ENCODE data around the gene COX20.

COX20 gene

DNA sequence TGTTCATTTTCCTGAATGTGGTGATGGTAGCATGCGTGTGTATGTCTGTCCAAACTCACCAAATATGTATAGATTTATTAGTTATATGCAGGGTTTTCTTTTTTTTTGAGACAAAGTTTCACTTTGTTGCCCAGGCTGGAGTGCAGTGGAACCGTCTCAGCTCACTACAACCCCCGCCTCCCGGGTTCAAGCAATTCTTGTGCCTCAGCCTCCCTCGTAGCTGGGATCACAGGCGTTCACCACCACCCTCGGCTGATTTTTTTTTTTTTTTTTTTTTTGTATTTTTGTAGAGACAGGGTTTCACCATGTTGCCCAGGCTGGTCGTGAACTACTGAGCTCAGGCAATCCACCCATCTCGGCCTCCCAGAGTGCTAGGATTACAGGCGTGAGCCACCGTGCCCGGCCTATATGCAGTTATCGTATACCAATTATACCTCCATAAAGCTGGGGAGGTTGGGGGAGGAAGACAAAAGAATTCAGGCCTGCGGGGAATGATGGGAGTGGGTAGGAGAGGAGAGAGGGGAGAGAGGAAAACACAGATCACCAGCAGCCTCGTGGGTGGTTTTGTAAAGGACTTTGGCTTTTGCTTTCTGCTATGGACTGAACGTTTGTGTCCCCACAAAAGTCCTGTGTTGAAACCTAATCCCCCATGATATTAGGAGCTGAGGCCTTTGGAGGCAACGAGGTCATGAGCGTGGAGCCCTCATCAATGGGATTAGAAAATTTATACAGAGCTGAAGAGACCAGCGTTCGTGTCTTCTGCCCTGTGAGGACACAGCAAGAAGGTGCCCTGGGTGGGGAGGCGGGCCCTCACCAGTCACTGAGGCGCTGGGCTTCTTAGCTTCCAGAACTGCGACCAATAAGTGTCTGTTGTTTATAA lies 33.3 kb downstream of the COX20 start:
- no peak for DNase-seq (ENCODE audit: low spot score)
- TF ChIP-seq, protein P1, sequence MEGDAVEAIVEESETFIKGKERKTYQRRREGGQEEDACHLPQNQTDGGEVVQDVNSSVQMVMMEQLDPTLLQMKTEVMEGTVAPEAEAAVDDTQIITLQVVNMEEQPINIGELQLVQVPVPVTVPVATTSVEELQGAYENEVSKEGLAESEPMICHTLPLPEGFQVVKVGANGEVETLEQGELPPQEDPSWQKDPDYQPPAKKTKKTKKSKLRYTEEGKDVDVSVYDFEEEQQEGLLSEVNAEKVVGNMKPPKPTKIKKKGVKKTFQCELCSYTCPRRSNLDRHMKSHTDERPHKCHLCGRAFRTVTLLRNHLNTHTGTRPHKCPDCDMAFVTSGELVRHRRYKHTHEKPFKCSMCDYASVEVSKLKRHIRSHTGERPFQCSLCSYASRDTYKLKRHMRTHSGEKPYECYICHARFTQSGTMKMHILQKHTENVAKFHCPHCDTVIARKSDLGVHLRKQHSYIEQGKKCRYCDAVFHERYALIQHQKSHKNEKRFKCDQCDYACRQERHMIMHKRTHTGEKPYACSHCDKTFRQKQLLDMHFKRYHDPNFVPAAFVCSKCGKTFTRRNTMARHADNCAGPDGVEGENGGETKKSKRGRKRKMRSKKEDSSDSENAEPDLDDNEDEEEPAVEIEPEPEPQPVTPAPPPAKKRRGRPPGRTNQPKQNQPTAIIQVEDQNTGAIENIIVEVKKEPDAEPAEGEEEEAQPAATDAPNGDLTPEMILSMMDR (IDR thresholded peaks at IDR 0.05; ENCODE audit: borderline replicate concordance, control extremely low read depth, extremely low read depth, insufficient read depth, missing control alignments), result no peak
- in situ Hi-C loops (cut with MboI; ENCODE audit: low sequenced_read_pairs, unreplicated experiment), result no loop called here

DNA sequence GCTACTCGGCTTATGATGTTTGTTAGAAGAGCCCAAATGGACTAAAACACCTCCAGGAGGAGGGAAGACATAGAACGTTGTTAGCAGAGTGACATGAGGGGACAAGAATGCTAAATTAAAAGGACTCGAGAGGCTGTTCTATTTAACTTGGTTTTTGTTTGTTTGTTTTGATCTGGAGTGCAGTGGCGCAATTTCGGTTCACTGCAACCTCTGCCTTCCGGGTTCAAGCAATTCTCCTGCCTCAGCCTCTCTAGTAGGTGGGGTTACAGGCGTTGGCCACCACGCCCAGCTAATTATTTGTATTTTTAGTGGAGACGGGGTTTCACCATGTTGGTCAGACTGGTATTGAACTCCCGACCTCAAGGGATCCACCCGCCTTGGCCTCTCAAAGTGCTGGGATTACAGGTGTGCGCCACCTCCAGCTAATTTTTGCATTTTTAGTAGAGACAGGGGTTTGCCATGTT lies 33.9 kb downstream of the COX20 start:
- TF ChIP-seq, protein P1 (IDR thresholded peaks at IDR 0.05; ENCODE audit: borderline replicate concordance, control extremely low read depth, extremely low read depth, insufficient read depth, missing control alignments), result no peak
- no peak for DNase-seq (ENCODE audit: low spot score)
- in situ Hi-C loops (cut with MboI; ENCODE audit: low sequenced_read_pairs, unreplicated experiment), result no loop called here

DNA sequence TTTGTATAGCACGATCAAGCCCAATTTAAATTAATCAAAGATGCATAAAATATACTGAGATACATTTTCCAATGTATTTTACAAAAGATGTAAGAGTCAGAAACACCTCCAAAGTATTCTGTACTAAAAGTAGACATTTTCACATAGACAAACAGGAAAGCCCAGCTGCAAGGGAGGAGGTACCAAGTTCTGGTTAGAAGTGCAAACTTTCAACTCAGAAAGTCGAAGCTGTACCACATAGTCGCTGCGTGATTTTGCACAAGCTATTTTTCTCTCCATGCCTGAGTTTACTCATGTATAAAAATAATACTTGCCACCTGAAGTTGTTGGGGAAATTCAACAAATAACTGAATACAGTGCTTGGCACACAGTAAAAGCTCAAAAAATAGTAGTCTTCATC lies 34.5 kb downstream of the COX20 start:
- in situ Hi-C loops (cut with MboI; ENCODE audit: low sequenced_read_pairs, unreplicated experiment), result no loop called here
- no peak for DNase-seq (ENCODE audit: low spot score)
- TF ChIP-seq, protein P1 (IDR thresholded peaks at IDR 0.05; ENCODE audit: borderline replicate concordance, control extremely low read depth, extremely low read depth, insufficient read depth, missing control alignments), result no peak

DNA sequence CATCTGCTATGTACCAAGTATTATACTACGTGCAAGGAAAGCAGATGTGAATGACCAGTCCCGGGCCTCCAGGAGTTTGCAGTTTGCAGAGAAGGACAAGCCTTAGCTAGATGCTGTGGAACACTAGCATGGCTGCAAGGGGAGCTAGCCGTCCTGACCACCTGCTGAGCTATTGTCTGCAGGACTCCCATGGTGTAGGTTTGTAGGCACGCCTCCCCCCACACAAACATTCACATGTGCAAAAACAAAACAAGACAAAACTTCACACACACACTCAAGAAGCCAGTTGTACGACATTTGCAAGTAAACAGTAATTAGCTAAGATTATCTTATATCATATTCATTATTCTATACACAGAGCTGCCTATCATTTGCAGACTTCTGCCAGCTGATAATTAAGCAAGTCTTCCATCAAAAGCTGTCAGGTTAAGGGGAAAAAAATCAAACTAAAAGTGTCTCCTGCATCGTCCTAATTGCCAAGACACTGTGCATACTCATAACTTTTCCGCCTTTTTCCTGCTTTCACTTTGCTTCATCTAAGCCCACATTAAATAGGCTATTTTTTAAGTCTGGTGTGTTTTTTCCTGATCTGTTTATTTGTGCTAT lies 39.6 kb downstream of the COX20 start:
- DNase-seq (ENCODE audit: low spot score), result no peak
- TF ChIP-seq, protein P1 (IDR thresholded peaks at IDR 0.05; ENCODE audit: borderline replicate concordance, control extremely low read depth, extremely low read depth, insufficient read depth, missing control alignments), result no peak
- in situ Hi-C loops (cut with MboI; ENCODE audit: low sequenced_read_pairs, unreplicated experiment), result no loop called here

DNA sequence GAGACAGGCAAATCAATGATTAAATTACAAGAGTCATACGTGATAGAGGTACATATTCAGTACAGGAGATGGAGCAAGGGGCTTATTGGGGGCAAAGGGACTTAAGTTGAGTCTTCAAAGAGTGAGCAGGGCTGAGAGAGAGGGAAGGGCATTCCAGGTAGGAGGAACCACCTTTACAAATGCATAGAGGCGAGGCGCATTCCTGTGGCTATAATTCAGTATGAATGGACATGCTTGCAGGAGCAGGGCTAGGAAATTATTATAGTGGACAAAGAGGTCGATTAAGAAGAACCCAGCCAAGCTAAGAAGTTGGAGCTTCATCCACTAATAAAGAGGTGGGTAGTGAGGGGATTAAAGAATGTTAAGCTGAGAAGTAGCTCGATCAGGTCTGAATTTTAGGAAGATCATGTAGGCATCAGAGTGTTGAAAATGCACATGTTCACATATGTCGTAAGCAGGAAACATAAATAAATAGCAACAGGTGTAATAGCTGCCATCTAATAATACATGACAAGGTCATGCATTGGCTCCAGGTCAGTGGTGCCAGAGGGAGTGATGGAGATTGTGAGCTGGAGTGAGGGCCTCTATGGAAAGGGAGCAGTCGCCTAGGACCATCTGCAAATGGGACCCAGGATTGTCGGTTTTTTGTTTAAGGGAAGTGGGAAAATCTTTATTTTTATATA lies 40.9 kb downstream of the COX20 start:
- in situ Hi-C loops (cut with MboI; ENCODE audit: low sequenced_read_pairs, unreplicated experiment), result no loop called here
- TF ChIP-seq, protein P1 (IDR thresholded peaks at IDR 0.05; ENCODE audit: borderline replicate concordance, control extremely low read depth, extremely low read depth, insufficient read depth, missing control alignments), result no peak
- no peak for DNase-seq (ENCODE audit: low spot score)

DNA sequence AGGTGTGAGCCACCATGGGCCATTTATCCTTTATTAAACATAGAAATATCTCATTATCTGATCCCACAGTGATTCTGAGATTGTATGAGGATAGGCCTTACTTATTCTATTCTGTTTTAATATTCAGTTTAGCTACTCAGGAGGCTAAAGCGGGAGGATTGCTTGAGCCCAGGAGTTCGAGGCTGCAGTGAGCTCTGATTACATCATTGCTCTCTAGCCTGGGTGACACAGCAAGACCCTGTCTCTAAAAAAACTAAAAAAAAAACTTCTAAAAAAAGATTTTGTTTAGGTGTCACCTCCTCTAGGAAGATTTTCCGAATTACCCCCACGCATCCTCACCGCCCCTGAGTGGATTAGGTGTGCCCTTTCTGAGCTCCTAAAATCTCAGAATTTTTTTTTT lies 43.2 kb downstream of the COX20 start:
- in situ Hi-C loops (cut with MboI; ENCODE audit: low sequenced_read_pairs, unreplicated experiment), result no loop called here

More for the DNA sequence above, 43.2 kb downstream of the COX20 start:
- TF ChIP-seq, protein P1 (IDR thresholded peaks at IDR 0.05; ENCODE audit: borderline replicate concordance, control extremely low read depth, extremely low read depth, insufficient read depth, missing control alignments), result no peak
- DNase-seq (ENCODE audit: low spot score), result no peak
